Activated CD8-positive, alpha-beta memory T cell treated with anti-CD3 and anti-CD28 coated beads, Interleukin-2, amount 50 U/mL, for 1 hour (primary cell): ENCODE results near the gene C3AR1.
"Not testable (repeated sequence)": the region's sequence is repeated elsewhere in the genome, so short reads cannot be mapped to it uniquely, and the experiment has no call there.

Source experiments
- DNase-seq: peaks from one replicate; pipeline ENCODE4 v3.0.0-alpha.2; 2020; ENCODE audit errors: extremely low read depth

C3AR1 gene

DNA sequence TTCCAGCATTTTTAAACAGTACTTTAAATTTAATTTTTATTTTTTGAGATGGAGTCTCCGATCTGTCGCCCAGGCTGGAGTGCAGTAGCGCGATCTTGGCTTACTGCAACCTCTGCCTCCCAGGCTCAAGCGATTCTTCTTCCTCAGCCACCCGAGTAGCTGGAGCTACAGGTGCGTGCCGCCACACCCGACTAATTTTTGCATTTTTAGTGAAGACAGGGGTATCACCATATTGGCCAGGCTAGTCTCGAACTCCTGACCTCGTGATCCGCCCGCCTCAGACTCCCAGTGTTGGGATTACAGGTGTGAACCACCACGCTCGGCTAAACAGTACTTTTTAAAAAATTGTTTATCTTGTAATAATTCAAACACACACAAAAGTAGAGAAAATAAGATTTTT lies 37.9 kb downstream of the C3AR1 start:
- no peak for DNase-seq

DNA sequence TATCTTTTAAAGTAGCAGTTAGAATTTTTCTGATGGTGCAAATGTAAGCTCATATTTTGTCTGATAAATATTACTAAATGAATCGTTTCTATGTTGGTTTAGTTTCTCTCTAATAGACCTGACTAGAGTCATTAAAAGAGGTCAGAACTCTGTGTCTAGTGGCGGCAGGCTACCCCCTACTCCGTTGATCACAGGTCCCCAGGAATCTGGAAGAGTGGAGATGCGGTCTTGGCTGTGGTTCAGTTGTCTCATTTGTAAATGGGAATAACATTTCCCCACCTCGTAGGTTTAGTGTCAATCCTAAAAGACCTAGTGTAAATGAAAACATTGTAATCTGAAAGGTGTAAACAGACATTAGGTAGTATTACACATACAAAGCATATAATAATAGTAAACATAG lies 38.3 kb downstream of the C3AR1 start:
- DNase-seq, result no peak

- DNase-seq, result peak; percentile 95
These were observed 39.8 kb downstream of the C3AR1 start for GRCh38 chr12:8026291-8026900.

- no peak for DNase-seq
These were observed 47.2 kb downstream of the C3AR1 start for GRCh38 chr12:8018666-8019581.

- DNase-seq, result not testable (repeated sequence)
These were observed 47.9 kb downstream of the C3AR1 start for GRCh38 chr12:8018213-8018612.

- DNase-seq, result no peak
These were observed 51.3 kb downstream of the C3AR1 start for GRCh38 chr12:8014836-8015235.

DNA sequence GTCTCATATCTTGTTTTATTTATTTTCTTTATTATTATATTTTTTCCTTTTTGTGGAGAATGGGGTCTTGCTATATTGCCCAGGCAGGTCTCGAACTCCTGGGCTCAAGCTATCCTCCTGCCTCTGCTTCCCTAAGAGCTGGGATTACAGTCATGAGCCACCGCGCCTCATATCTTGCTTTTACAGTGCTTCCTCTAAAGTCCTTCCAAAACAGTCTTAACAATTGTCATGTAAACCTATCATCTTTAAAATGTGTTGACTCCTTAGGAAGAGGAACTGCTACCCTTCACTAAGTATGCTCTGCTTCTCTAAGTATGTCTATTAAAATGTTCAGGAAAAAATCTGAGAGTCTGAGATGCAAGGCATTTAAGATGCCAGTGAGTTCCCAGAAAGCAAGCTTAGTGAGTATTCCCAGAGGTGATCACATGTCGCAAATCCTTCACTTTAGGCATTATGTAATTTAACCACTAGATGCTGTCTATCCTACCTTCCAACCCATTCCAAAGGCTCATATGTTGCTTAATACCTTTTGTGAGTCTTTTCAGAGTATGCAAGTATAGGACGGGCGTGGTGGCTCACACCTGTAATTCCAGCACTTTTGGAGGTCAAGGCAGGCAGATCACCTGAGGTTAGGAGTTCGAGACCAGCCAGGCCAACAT lies 53.4 kb downstream of the C3AR1 start:
- DNase-seq, result no peak

DNA sequence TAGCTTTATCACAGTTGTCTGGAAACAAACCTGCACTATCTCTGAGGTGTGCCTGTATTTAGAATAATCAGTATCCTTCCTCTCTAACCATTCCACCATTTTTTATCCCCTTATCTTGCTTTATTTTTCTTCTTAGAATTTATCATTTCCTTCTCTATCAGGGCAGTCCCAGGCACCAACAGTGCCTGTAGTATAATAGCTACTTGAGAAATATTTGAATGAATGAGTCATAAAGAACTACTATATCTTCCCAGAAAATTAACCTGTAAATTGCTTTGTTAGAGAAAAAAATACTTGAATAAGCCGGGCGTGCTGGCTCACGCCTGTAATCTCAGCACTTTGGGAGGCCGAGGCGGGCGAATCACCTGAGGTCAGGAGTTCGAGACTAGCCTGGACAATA lies 54.8 kb downstream of the C3AR1 start:
- DNase-seq, result no peak
